Kidney capillary endothelial cell (primary cell): ENCODE results near the gene CCNF.
A peak's percentile ranks its signal among the peaks of the same experiment; 100 is the strongest.
"Not testable (repeated sequence)": the region's sequence is repeated elsewhere in the genome, so short reads cannot be mapped to it uniquely, and the experiment has no call there.

Experiments used
- DNase-seq: peaks from one replicate; pipeline ENCODE4 v3.0.0-alpha.2; 2018; ENCODE audit warnings: low spot score

The CCNF gene

DNA sequence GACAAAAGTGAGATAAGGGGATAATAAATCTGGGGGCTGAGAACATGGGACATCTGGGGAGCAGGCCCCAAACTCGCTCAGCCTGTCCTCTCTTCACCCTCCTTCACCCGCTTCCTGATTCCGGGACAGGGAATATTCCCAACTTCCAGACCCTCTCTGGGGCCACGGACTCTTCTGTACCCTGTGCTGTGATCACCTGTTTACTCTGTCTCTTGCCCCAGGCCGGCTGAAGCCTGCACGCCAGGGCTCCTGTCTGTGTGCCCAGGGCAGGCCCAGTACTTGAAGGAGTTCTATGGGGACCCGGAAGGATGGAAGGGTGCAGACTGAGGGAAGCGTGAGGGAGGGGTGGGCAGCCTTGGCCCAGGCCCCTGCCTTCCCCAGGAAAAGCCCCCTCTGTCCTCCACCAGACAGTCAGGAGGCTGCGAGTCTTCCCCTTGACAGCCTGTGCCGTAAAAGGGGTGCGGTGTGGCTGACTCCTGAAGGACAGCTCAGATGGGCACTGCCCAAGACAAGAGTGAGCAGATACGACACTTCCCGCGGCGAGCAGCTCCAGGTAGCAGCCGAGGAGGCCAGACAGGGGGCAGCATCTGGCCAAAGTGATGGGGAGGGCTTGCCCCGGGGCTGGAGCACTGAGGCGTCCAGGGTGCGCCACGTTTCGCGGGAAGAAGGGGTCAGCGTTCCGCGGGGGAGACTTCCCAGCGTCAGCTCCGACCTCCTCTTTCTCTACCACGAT, 1.0 kb upstream of the CCNF start:
- DNase-seq = no peak

DNA sequence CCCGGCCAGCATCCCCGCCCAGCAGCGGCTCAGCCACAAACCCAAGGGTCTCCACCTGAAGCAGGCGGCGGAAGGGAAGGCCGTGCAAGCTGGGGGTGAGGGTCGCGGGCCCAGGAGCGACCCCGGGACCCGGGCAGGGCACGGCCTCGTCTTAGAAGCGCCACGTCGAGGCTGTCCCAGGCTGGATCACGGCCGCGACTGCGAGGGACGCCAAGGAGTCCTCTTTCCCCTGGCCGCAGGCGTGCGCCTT, 538 bp upstream of the CCNF start:
- no peak for DNase-seq

GRCh38 chr16:2429771-2430663, 770 bp downstream of the CCNF start:
- peak; percentile 20 for DNase-seq

GRCh38 chr16:2432286-2432685, 3.0 kb downstream of the CCNF start:
- no peak for DNase-seq

DNA sequence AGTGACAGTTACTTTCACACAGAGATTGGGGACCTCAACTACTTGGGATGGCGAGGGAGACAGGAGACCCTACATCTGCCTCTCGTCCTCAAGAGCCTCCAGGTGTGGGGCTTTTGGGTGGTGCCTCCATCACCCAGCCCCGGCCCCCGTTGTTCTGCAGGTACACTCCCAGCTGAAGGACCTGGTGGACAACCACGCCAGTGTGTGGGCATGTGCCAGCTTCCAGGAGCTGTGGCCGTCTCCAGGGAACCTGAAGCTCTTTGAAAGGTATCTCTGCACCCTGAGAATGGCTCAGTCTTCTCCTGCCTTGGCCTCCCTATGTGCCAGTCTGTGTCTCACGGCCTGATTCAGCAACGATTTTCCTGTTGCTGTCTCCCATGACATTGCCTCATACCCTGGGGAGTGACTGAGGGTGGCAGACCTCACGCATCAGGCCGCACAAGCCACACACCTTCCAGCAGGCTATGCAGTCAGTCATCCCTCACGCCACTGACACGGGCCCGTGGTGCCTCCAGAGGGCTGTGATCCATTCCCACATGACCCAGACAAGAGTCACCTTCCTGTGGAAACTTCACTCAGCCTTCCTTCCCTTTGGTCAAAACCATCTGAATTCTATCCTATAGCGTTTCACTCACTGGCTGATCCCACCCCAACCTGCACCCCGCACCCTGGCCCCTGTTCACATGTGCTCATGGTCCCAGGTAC, 3.7 kb downstream of the CCNF start:
- DNase-seq = peak; percentile 52

DNA sequence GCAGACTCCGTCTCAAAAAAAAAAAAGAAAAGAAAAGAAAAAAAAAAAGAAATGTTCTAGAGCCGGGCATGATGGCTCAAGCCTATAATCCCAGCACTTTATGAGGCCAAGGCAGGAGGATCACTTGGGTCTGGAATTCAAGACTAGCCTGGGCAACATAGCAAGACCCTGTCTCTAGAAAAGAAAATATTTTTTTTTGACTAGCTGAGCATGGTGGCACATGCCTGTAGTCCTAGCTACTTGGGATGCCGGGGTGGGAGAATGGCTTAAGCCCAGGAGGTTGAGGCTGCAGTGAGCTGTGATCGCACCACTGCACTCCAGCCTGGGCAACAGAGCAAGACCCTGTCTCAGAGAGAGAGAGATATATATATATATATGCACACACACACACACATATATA, 6.0 kb downstream of the CCNF start:
- DNase-seq = not testable (repeated sequence)

DNA sequence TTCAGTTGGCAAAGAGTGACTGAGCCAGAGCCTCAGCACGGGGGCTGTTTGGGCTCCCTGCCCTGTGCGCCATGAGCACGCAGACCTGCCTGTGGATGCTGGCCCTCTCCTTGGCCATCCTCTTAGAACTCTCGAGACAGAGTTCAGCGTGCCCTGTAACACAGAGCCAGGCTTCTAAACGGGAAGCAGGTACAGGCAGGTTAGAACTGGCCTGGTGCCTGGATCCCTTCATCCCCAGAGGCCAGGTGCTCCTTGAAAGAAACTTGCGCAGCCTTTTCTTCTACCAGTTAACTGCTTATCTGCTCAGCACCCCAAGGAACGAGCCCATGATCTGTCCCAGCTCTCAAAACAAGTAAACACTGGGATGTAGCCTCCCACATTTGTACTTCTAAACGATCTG, 6.9 kb downstream of the CCNF start:
- no peak for DNase-seq

DNA sequence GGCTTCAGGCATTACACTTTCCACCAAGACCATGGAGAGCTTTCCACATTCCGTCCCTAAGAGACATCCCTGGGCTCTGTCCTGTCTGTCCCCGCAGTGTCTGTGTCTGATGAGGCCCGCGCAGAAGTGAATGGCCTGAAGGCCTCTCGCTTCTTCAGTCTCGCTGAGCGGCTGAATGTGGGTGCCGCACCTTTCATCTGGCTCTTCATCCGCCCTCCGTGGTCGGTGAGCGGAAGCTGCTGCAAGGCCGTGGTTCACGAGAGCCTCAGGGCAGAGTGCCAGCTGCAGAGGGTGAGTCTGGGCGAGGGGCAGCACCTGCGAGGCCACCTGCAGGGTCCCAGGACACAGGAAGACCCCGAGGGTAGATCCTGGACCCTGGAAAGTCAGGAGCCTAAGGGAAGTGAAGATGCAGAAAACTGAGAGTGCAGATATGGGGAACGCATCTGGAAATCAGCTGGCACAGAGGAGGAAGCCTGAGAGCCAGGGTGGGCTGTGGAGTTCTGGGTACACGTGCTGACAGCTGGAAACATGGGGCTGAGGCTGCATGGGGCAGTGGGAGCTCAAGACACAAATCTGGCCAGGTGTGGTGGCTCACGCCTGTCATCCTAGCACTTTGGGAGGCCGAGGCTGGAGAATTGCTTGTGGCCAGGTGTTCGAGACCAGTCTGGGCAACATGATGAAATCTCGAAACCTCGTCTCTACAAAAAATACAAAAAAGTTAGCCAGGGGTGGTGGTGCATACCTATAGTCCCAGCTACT, 8.0 kb downstream of the CCNF start:
- no peak for DNase-seq

- no peak for DNase-seq
Measured at GRCh38 chr16:2438121-2438520, 8.9 kb downstream of the CCNF start.

GRCh38 chr16:2439598-2439997, 10.4 kb downstream of the CCNF start:
- no peak for DNase-seq

- not testable (repeated sequence) for DNase-seq
Measured at GRCh38 chr16:2441143-2441804, 12.0 kb downstream of the CCNF start.

- DNase-seq = no peak
Measured at GRCh38 chr16:2443555-2443954, 14.3 kb downstream of the CCNF start.

GRCh38 chr16:2447920-2448583, 18.8 kb downstream of the CCNF start:
- DNase-seq = no peak

DNA sequence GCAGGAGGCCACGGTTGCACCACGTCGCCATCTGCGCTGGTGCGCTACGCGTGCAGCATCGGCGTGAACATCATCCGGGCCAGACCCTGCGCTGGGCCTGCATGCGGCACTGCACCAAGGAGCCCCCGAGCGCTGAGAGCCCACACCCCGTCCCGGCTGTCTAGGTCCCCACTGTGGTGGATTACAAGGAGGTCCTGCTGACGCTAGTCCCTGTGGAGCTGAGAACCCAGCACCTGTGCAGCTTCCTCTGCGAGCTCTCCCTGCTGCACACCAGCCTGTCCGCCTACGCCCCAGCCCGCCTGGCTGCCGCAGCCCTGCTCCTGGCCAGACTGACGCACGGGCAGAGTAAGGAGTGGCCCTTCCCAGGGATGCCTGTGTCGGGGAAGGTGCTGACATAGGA, 19.9 kb downstream of the CCNF start:
- DNase-seq = no peak

GRCh38 chr16:2450535-2450934, 21.3 kb downstream of the CCNF start:
- DNase-seq = no peak

DNA sequence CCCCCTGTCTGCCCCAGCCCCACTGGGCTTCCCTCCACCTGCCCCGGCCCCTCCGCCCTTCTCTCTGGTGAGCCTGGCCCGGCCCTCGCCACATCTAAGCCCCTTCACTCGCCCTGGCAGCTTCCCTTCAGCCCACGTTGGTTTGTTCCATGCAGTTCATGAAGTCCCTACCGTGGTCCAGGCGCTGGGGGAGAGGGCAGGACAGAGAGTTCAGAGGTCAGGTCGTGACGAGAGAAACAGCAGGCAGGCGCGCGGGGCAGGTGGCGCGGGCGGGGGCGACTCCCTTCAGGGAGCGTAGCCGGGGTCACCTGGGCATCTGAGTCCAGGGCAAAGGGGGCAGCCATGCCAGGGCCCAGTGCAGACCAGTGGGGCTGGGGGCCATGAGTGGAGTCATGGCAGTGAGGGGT, 21.7 kb downstream of the CCNF start:
- no peak for DNase-seq

GRCh38 chr16:2451851-2452320, 22.6 kb downstream of the CCNF start:
- DNase-seq = no peak

GRCh38 chr16:2452650-2453049, 23.4 kb downstream of the CCNF start:
- no peak for DNase-seq

DNA sequence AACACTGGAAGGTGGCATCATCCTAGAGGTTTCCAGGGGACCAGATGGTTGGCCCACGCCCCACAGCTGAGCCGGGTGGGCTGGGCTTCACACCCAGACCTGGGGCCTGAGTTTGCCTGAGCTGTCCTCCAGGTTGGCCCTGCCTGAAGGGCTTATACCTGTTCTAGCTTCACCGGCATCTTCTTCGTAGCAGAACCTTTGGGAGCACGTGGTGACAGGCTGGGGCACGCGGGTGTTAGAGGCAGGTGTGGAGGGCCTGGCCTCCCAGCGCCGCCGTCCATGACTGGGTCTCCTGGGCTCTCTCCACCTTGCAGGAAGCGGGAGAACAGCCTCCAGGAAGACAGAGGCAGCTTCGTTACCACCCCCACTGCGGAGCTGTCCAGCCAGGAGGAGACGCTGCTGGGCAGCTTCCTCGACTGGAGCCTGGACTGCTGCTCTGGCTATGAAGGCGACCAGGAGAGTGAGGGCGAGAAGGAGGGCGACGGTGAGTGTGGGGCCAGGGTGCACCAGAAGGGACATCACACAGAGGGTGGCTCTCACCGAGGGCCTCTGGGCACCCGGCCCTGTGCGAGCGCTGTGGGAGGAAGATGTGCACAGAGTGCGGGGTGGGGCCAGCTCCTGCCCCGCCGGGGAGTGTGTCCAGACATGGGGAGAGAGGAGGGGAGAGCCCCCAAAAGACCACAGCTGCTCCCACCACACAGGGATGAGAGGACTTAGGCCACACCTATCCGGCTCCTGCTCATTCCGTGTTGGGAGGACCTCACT, 26.0 kb downstream of the CCNF start:
- no peak for DNase-seq

DNA sequence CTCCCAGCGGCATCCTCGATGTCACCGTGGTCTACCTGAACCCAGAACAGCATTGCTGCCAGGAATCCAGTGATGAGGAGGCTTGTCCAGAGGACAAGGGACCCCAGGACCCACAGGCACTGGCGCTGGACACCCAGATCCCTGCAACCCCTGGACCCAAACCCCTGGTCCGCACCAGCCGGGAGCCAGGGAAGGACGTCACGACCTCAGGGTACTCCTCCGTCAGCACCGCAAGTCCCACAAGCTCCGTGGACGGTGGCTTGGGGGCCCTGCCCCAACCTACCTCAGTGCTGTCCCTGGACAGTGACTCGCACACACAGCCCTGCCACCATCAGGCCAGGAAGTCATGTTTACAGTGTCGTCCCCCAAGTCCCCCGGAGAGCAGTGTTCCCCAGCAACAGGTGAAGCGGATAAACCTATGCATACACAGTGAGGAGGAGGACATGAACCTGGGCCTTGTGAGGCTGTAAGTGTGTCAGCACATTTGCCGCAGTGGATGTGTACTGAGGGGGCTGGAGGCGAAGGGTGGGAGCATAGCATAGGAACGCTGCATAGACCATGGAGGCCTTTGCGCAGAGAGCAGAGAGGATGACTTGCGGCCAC, 27.4 kb downstream of the CCNF start:
- no peak for DNase-seq
